ENCODE data around the gene KRTAP5-4.
"Not testable (repeated sequence)": the region's sequence is repeated elsewhere in the genome, so short reads cannot be mapped to it uniquely, and the experiment has no call there.

Gene KRTAP5-4

DNA sequence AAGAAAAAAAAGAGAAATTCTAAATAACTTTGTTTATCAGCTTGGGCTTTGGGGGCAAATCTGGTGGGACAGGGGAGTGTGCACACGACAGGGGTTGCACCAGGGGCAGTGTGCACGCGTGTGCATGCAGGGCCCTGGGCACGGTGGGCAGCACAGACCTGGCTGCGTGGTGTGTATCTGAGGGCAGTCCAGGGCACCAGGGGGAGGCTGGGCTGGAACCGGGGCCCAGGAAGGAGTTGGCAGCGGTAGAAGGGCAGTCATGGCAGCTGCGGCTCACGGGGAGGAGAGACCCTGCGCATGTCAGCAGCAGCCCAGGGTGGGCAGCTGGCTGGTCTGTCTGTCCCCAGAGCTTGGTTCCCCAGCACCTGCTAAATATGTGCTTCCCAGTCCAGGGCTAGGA lies 11.9 kb upstream of the KRTAP5-4 start:
- Mint-ChIP-seq H3K4me3 (no peak overlapping the region), H3K27me3 (peaks cover 39% of the 10 kb centered on the region), H3K36me3 (ENCODE audit: low read depth) (no peaks in the 10 kb centered on the region), H3K4me1 (ENCODE audit: low read depth) (peaks cover 5% of the 10 kb centered on the region), H3K27ac (no peak overlapping the region), H3K9me3 (no peaks in the 10 kb centered on the region)
- no peak for DNase-seq

DNA sequence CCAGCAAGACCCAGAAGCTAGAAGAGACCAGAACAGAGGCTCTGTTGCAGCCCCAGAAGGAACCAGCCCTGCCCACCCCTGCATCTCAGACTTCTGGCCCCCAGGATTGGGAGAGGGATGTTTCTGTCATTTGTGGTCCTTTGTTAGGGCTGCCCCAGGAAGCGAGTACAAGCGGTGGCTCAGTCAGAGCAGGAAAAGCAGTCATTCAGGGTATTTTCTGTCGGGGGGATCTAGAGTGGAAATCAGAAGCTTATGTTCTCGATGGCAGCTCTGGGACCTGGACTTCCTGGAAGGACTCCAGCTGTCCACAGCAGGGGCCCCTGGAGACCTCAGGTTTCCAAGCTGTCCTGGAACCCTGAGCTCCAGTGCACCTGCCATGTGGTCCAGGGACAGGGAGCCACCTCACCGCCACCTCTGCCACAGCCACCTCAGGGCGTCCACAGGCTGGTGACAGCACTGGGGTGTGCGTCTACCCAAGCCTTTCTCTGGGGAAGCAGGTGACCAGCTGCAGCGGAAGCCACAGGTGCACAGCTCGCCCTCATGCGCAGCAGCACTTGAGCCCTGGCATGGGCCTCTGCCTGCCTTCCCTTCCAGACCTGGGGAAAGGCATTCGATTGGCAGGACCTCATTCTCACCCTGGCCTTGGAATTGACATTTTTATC lies 10.2 kb upstream of the KRTAP5-4 start:
- no peaks in the 10 kb centered on the region for H3K9me3 Mint-ChIP-seq
- no peak overlapping the region for H3K27ac Mint-ChIP-seq
- H3K4me3 Mint-ChIP-seq, result no peak overlapping the region
- peaks cover 7% of the 10 kb centered on the region for H3K4me1 Mint-ChIP-seq (ENCODE audit: low read depth)
- H3K36me3 Mint-ChIP-seq (ENCODE audit: low read depth), result no peaks in the 10 kb centered on the region
- H3K27me3 Mint-ChIP-seq, result peaks cover 43% of the 10 kb centered on the region
- DNase-seq, result no peak

DNA sequence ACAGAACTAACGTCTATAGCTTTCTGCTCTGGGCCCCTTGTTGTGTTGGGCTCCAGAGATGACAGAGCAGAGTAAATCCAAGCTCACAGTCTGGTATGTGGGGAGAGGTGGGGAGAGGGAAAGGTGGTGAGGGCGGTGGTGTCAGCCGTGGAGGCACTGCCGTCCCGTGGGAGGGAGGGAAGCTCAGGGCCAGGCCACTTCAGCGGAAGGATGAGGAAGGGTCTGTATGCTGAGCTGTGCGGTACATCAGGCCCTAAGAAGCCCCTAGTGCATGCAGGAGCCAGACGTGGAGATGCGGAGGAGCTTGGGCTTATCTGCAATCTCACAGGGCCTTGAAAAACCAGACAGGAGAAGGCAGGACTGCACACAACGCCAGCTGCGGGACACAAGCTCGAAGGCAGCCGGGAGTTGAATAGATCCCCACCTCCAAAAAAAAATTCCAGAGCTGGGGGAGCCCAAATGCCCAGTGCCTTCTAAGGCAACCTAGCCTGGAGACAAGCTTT lies 9.2 kb upstream of the KRTAP5-4 start:
- no peaks in the 10 kb centered on the region for H3K36me3 Mint-ChIP-seq (ENCODE audit: low read depth)
- no peak for DNase-seq
- H3K9me3 Mint-ChIP-seq, result no peaks in the 10 kb centered on the region
- H3K4me3 Mint-ChIP-seq, result no peak overlapping the region
- peaks cover 46% of the 10 kb centered on the region for H3K27me3 Mint-ChIP-seq
- H3K4me1 Mint-ChIP-seq (ENCODE audit: low read depth), result peaks cover 7% of the 10 kb centered on the region
- H3K27ac Mint-ChIP-seq, result no peak overlapping the region

DNA sequence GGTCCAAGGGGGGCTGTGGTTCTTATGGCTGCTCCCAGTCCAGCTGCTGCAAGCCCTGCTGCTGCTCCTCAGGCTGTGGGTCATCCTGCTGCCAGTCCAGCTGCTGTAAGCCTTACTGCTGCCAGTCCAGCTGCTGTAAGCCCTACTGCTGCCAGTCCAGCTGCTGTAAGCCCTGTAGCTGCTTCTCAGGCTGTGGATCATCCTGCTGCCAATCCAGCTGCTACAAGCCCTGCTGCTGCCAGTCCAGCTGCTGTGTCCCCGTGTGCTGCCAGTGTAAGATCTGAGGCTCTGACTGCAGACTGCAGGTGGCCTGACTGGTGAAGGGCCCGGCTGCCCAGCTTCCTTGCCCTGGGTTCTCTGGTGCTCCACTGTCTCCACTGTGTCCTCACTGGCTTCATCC lies 8.3 kb upstream of the KRTAP5-4 start:
- DNase-seq, result no peak
- Mint-ChIP-seq H3K27ac (no peak overlapping the region), H3K4me3 (no peak overlapping the region), H3K27me3 (peaks cover 40% of the 10 kb centered on the region), H3K4me1 (ENCODE audit: low read depth) (peaks cover 7% of the 10 kb centered on the region), H3K36me3 (ENCODE audit: low read depth) (no peaks in the 10 kb centered on the region), H3K9me3 (no peaks in the 10 kb centered on the region)

DNA sequence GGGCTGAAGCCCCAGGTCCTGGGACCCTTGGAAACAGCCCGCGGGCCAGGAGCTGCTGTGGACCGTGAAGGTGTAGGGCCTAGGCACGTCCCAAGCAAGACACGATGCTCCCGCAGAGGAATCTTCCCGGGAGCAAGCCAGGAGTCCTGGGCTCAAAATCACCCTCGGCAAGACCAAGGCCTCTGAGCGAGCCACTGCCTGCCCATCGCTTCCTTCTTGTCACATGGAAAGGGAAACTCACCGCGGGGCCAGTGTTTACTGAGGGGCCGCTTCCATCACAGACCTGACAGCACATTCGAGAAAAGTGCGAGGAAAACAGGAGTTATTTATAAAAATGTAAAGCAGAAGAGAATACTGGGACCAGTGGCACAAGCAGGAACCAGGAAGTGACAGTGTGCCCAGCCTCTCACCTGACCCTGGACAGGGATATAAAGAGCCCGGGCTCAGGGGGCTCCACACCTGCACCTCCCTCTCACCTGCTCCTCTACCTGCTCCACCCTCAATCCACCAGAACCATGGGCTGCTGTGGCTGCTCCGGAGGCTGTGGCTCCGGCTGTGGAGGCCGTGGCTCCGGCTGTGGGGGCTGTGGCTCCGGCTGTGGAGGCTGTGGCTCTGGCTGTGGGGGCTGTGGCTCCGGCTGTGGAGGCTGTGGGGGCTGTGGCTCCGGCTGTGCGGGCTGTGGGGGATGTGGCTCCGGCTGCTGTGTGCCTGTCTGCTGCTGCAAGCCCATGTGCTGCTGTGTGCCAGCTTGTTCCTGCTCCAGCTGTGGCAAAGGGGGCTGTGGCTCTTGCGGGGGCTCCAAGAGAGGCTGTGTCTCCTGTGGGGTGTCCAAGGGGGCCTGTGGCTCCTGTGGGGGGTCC lies 7.6 kb upstream of the KRTAP5-4 start, which contains the start of gene KRTAP5-5:
Gene KRTAP5-5, plus strand, starts transcription at position 450 of the 860 bp plus-strand sequence. Its CDS starts 66 bp downstream, at position 516.
- Mint-ChIP-seq H3K4me1 (ENCODE audit: low read depth) (peaks cover 7% of the 10 kb centered on the region), H3K4me3 (no peak within 1 kb of the TSS)

DNA sequence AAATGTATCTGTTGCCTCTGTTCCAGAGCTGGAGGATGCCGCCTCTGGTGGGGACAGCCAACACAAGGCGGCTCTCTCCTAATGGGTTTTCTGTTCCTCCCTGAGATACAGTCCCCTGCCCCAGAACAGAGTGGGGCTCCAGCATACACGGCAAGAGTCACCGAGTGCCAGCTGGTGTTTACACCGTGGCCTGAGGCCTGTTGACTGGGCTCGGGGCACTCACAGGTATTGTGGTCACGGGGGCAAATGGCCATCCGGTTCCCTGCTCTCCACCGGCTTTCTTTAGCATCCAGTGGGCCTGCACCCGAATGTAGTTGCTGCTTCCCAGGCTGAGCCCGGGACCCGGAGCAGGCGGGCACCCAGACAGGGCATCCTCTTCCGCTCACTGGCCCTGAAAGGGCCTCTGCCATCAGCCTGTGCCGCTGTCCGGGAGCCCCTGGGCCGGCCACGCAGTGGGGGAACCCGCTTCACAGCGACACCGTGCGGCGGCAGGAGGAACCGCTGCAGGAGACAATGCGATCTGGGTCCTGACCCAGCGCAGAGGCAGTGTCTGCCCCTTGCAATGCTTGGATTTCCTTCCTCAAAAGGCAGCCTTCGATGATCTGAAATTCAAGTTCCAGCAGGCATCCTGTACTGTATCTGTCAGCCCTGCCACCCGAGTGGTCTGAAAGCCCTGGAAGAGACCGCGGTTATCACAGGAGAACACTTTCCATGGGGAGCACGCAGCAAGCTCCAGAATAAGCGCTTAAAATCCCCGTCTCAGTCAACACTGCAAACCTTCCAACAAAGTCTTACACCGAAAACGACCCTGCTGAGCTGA lies 6.8 kb upstream of the KRTAP5-4 start:
- Mint-ChIP-seq H3K4me1 (ENCODE audit: low read depth) (peaks cover 7% of the 10 kb centered on the region), H3K27ac (no peak overlapping the region)

More for the DNA sequence above, 7.6 kb upstream of the KRTAP5-4 start, which contains the start of gene KRTAP5-5:
- peaks cover 42% of the 10 kb centered on the region for H3K27me3 Mint-ChIP-seq
- H3K9me3 Mint-ChIP-seq, result no peaks in the 10 kb centered on the region
- no peak for DNase-seq
- H3K27ac Mint-ChIP-seq, result no peak within 1 kb of the TSS
- no peaks in the 10 kb centered on the region for H3K36me3 Mint-ChIP-seq (ENCODE audit: low read depth)

DNA sequence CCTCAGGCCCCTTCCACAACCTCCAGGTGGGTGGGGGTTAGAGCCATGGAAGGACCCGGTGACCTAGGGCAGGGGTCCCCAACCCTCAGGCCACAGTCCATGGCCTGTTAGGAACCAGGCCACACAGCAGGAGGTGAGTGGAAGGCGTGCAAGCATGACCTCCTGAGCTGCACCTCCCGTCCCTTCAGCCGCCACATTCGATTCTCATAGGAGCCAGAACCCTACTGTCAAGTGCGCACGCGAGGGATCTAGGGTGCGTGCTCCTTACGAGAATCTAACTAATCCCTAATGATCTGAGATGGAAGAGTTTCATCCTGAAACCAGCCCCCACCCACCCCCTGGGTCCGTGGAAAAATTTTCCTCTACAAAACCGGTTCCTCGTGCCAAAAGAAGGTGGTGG lies 3.6 kb upstream of the KRTAP5-4 start:
- Mint-ChIP-seq H3K4me1 (ENCODE audit: low read depth) (peaks cover 5% of the 10 kb centered on the region), H3K27me3 (peaks cover 24% of the 10 kb centered on the region), H3K27ac (no peak overlapping the region), H3K4me3 (no peak overlapping the region), H3K36me3 (ENCODE audit: low read depth) (no peaks in the 10 kb centered on the region), H3K9me3 (no peaks in the 10 kb centered on the region)
- DNase-seq, result no peak

More for the DNA sequence above, 6.8 kb upstream of the KRTAP5-4 start:
- Mint-ChIP-seq H3K36me3 (ENCODE audit: low read depth) (no peaks in the 10 kb centered on the region), H3K4me3 (no peak overlapping the region), H3K27me3 (peaks cover 40% of the 10 kb centered on the region), H3K9me3 (no peaks in the 10 kb centered on the region)
- DNase-seq, result peak; percentile 78

DNA sequence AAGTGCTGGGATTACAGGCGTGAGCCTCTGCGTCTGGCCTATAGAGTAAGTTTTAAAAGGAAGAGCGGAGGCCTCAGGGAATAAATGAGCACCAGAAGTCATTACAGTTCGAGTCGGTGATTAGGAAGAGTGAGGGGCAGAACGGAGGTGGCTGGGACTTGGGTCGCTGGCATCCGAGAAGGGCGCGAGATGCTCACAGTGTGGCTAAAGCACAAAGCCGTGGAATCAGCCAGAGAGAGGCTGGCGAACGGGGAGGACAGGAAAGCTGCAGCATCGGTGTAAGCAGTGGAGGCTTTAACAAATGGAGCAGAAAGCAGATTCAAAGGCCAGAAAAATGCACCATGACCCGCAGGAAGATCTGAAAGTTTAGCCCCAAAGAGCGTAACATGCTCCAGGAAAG lies 2.7 kb upstream of the KRTAP5-4 start:
- no peaks in the 10 kb centered on the region for H3K9me3 Mint-ChIP-seq
- H3K27ac Mint-ChIP-seq, result no peak overlapping the region
- no peak for DNase-seq
- no peak overlapping the region for H3K4me3 Mint-ChIP-seq
- H3K4me1 Mint-ChIP-seq (ENCODE audit: low read depth), result peaks cover 6% of the 10 kb centered on the region
- H3K27me3 Mint-ChIP-seq, result peaks cover 24% of the 10 kb centered on the region
- H3K36me3 Mint-ChIP-seq (ENCODE audit: low read depth), result no peaks in the 10 kb centered on the region

DNA sequence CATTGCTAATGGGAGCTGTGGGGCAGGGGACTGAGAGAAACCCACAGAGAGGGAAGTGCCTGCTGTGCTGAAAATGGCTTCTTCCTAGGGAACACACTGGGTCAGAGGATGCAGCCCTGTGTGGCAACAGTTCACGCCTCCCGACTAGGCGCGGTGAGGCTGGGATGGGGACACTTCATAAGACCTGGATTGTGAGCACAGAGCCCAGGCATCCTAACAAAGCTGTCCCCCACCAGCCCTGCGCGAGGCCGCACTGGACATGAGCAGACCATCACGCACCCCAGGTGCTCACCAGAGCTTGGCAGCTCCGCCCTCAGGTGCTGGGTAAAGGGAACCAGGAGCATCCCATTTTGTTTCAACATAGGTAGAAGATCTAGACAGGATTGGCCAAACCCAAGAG lies 1.8 kb upstream of the KRTAP5-4 start:
- Mint-ChIP-seq H3K27ac (no peak overlapping the region), H3K4me1 (ENCODE audit: low read depth) (peaks cover 7% of the 10 kb centered on the region), H3K4me3 (no peak overlapping the region), H3K9me3 (no peaks in the 10 kb centered on the region), H3K36me3 (ENCODE audit: low read depth) (no peaks in the 10 kb centered on the region), H3K27me3 (peaks cover 19% of the 10 kb centered on the region)
- no peak for DNase-seq

DNA sequence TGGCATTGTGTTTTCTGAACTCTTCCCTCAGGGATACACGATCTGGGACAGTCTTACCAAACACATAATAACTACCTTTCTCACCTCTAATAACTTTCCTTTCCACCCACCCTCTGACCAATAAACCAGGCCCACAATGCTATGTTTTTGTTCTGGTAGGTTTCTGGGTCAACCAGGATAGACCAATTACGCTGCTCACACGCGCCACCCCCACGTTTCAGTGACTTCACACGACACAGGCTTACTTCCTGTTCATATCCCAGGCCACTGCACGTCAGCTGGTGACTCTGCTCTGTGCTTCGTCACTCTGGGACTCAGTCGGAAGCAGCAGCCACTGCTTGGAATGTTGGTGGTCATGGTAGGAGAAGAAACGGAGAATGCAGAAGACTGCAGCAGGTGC lies 2.5 kb downstream of the KRTAP5-4 start:
- no peak for DNase-seq

DNA sequence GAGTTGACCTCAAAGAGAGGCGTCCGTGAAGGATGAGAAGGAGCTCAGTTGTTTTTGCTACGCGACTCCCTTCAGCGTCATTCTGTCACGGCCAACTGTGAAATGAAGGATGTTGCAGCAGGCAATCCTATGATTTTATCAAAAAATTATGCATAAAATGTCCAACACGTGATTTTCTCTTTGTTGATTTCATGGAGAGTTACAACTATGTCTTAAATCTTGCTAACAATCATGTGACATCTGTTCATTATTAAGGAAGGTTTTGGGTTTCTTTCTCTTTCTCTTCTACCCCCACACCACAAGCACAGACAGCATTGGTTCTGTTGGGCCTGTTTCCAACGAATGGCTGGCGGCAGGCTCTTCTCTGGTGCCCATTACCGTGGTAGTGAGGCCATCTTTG lies 3.7 kb downstream of the KRTAP5-4 start:
- no peaks in the 10 kb centered on the region for H3K9me3 Mint-ChIP-seq
- H3K27me3 Mint-ChIP-seq, result peaks cover 28% of the 10 kb centered on the region
- DNase-seq, result no peak
- H3K36me3 Mint-ChIP-seq (ENCODE audit: low read depth), result no peaks in the 10 kb centered on the region
- peaks cover 7% of the 10 kb centered on the region for H3K4me1 Mint-ChIP-seq (ENCODE audit: low read depth)
- H3K27ac Mint-ChIP-seq, result no peak overlapping the region
- no peak overlapping the region for H3K4me3 Mint-ChIP-seq

More for the DNA sequence above, 2.5 kb downstream of the KRTAP5-4 start:
- Mint-ChIP-seq H3K4me3 (no peak overlapping the region), H3K4me1 (ENCODE audit: low read depth) (peaks cover 7% of the 10 kb centered on the region), H3K36me3 (ENCODE audit: low read depth) (no peaks in the 10 kb centered on the region), H3K27ac (no peak overlapping the region), H3K27me3 (peaks cover 28% of the 10 kb centered on the region), H3K9me3 (no peaks in the 10 kb centered on the region)

DNA sequence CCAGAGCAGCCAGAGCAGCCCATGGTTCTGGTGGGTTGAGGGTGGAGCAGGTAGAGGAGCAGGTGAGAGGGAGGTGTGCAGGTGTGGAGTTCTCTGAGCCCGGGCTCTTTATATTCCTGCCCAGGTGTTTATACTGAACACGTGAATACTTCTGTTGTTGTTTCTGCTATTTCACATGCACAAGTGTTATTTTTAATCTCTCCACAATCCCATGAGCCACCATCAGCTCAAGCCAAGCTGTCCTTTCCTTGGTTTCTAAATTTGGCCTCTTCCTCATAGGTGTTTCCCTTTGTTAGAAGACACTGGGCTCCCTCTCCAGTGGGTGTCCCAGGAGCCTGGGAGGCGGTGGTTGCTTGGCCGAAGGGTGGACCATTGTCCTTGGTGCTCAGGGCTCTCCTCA lies 13.6 kb downstream of the KRTAP5-4 start, which contains the start of gene KRTAP5-3:
Gene KRTAP5-3, minus strand, starts transcription at position 101 of the 400 bp plus-strand sequence. Its CDS starts 78 bp downstream, at position 23.
- DNase-seq, result no peak
- H3K27me3 Mint-ChIP-seq, result peaks cover 24% of the 10 kb centered on the region
- H3K4me3 Mint-ChIP-seq, result no peak within 1 kb of the TSS
- H3K36me3 Mint-ChIP-seq (ENCODE audit: low read depth), result no peaks in the 10 kb centered on the region
- H3K4me1 Mint-ChIP-seq (ENCODE audit: low read depth), result peaks cover 8% of the 10 kb centered on the region
- no peak within 1 kb of the TSS for H3K27ac Mint-ChIP-seq
- H3K9me3 Mint-ChIP-seq, result no peaks in the 10 kb centered on the region

DNA sequence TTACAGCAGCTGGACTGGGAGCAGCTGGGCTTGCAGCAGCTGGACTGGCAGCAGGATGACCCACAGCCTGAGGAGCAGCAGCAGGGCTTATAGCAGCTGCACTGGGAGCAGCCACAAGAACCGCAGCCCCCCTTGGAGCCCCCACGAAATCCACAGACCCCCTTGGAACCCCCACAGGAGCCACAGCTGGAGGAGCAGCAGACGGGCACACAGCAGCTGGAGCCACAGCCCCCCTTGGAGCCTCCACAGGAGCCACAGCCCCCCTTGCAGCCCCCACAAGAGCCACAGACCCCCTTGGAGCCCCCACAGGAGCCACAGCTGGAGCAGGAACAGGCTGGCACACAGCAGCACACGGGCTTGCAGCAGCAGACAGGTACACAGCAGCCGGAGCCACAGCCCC lies 14.0 kb downstream of the KRTAP5-4 start:
- H3K4me3 Mint-ChIP-seq; H3K27ac Mint-ChIP-seq; H3K36me3 Mint-ChIP-seq (ENCODE audit: low read depth); H3K4me1 Mint-ChIP-seq (ENCODE audit: low read depth); DNase-seq; H3K9me3 Mint-ChIP-seq: not testable (repeated sequence)
- peaks cover 28% of the 10 kb centered on the region for H3K27me3 Mint-ChIP-seq

DNA sequence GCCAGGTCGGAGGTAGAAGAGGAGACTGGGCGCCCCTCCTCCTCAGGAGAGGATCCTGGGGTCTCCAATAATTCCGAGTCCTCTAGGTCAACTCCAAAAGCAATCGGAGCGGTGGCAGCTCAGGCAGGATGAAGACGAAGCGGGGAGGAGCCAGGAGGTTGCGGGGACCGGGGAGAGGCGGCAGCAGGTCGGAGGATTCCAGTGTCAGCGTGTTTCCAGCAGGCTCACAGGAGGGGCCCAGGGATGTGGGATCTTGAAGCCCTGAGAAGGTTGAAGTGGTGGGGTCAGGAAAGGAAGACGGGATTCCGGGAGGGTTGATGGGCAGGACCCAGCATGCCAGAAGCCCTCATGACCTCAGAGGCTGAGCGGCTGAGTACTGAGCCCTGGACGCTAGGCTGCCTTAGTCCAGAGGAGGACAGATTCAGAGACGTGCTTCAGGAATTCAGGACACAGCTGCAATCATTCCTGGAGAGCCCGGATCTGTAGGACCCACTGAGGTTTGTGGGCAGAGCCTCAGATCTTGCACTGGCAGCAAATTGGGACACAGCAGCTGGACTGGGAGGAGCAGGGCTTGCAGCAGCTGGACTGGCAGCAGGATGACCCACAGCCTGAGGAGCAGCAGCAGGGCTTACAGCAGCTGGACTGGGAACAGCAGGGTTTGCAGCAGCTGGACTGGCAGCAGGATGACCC lies 14.6 kb downstream of the KRTAP5-4 start:
- peaks cover 31% of the 10 kb centered on the region for H3K27me3 Mint-ChIP-seq
- H3K36me3 Mint-ChIP-seq (ENCODE audit: low read depth); DNase-seq; H3K9me3 Mint-ChIP-seq; H3K27ac Mint-ChIP-seq; H3K4me1 Mint-ChIP-seq (ENCODE audit: low read depth); H3K4me3 Mint-ChIP-seq: not testable (repeated sequence)

All from activated T-cell treated with anti-CD3 and anti-CD28 coated beads, Interleukin-2, amount 50 U/mL, for 24 hours (primary cell).